OCI-M2 (cell line): ENCODE results near the gene OR4X1.
"Not testable (repeated sequence)": the region's sequence is repeated elsewhere in the genome, so short reads cannot be mapped to it uniquely, and the experiment has no call there.

Experiments
- DNase-seq: peaks from one replicate; lab custom pipeline; 2025; ENCODE audit not compliant: unreplicated experiment; lab: John Stamatoyannopoulos, UW

OR4X1 gene, protein sequence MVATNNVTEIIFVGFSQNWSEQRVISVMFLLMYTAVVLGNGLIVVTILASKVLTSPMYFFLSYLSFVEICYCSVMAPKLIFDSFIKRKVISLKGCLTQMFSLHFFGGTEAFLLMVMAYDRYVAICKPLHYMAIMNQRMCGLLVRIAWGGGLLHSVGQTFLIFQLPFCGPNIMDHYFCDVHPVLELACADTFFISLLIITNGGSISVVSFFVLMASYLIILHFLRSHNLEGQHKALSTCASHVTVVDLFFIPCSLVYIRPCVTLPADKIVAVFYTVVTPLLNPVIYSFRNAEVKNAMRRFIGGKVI

DNA sequence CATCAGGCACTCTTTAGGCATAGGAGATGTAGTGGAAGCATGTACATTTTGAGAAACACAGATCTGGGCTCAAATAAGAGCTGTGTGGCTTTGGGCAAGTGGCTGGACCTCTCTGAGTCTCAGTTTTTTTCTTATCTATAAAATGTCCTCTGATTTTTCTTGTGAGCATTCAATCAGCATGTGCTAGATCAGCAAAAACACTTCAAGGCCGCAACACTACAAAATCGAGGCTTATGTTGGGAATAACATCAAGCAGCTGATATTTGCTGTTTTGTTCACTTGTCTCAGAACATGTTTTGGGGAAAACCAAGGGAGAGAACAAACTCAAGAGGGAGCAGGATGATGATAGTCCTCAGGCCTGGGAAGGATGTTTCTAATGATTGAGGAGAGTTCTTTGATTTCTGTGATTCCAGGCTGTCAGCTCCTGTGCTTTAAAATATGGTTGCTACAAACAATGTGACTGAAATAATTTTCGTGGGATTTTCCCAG, at the start of gene OR4X1:
TSS of gene OR4X1 (plus strand) at position 439 of the 489 bp plus-strand sequence. CDS start at position 439, 0 bp downstream.
- no peak for DNase-seq

- DNase-seq = no peak
These were observed 47.2 kb upstream of the OR4X1 start, which contains the start of gene OR4B1 for GRCh38 chr11:48216510-48216909. Gene OR4B1, plus strand, starts transcription at chr11:48216810. Its CDS starts 0 bp downstream, at chr11:48216810.

- DNase-seq = no peak
These were observed 34.9 kb upstream of the OR4X1 start for GRCh38 chr11:48228761-48229160.

GRCh38 chr11:48230057-48230456, 33.6 kb upstream of the OR4X1 start:
- DNase-seq = not testable (repeated sequence)

DNA sequence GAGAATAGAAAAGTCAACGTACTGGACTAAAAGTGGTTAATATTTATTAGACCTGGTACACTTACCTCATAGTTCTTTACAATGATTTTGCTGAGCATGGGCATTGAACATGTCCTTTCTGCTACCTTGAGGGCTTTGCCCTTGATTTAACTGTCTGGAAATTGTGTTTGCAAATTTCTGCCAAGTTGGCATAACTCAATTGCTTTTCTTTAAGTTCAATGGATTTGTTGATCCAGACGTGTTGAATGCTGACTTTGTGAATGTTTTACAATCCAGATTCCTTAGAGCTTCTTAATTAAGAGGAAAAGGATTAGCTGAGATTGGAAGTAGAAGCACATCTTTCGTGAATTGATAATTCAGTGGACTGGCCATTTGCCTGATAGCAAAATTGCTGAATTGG, 25.9 kb upstream of the OR4X1 start:
- DNase-seq = no peak

- no peak for DNase-seq
These were observed 21.2 kb upstream of the OR4X1 start for GRCh38 chr11:48242501-48242900.

DNA sequence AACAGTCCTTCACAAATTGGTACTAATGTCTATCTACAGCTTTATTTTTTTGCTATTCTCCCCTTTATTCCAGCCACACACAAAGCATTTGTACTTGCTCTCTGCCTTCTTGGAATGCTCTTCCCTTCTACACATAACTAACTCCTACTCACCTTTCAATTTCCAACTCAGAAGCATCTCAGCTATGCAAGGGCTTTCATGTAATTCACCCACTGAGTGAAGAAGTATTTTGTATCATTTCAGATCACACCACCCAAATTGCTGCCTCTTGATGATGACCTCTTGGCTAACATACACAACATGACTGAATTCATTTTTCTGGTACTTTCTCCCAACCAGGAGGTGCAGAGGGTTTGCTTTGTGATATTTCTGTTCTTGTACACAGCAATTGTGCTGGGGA, 18.9 kb upstream of the OR4X1 start, which contains the start of gene OR4X2:
TSS of gene OR4X2 (plus strand) at position 301 of the 400 bp plus-strand sequence. CDS start at position 301, 0 bp downstream.
- DNase-seq = no peak

DNA sequence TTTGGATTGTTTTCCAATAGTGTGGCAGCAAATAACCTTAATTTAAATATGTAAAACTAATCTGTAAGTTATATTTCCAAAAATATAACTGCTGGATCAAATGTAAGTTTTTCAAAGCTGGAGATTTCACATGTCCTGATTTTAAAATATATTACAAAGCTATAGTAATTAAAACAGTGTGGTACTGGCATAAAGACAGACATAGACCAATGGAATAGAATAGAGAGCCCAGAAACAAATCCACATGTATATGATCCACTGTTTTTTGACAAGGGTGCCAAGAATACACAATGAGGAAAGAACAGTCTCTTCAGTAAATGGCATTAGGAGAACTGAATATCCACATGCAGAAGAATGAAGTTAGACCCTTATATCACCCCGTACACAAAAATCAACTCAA, 14.8 kb upstream of the OR4X1 start:
- DNase-seq = no peak

GRCh38 chr11:48261600-48261999, 2.1 kb upstream of the OR4X1 start:
- DNase-seq = no peak

- no peak for DNase-seq
These were observed 7.0 kb downstream of the OR4X1 start for GRCh38 chr11:48270621-48271020.

GRCh38 chr11:48272606-48273005, 8.9 kb downstream of the OR4X1 start:
- no peak for DNase-seq

GRCh38 chr11:48305923-48306322, 42.3 kb downstream of the OR4X1 start, which contains the start of gene OR4S1:
Gene OR4S1, plus strand, starts transcription at chr11:48306223. Its CDS starts 0 bp downstream, at chr11:48306223.
- DNase-seq = no peak

DNA sequence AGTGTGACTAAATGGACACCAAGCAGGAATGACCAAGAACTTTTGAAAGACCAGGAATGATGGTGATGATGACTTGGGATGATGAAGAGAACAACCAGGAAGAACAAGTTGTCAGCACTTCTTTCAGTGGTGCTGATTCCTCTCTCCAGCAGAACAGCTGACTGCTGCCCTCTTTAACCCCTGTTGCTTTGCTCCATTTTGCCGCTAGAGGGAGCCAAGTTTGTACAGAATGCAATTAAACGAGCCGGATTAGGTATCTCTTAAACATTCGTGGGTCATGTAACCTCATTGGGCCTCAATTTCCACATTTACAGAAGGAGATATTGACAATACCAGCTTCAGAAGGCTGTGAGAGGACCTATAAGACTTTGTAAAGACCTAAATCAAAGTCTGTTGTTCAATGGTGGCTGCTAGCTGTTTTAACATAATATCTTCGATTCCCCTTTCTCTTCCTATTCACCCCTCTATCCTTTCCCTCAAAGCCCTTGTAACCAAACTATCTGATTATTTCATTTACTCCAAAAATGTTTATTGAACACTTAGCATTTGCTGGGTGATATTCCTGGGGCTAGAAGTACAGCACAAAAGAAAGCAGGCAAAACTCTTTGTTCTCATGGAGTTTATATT, 44.2 kb downstream of the OR4X1 start:
- no peak for DNase-seq

GRCh38 chr11:48313590-48313989, 49.9 kb downstream of the OR4X1 start:
- DNase-seq = not testable (repeated sequence)
